ENCODE data around the gene DNAH12.

The DNAH12 gene

DNA sequence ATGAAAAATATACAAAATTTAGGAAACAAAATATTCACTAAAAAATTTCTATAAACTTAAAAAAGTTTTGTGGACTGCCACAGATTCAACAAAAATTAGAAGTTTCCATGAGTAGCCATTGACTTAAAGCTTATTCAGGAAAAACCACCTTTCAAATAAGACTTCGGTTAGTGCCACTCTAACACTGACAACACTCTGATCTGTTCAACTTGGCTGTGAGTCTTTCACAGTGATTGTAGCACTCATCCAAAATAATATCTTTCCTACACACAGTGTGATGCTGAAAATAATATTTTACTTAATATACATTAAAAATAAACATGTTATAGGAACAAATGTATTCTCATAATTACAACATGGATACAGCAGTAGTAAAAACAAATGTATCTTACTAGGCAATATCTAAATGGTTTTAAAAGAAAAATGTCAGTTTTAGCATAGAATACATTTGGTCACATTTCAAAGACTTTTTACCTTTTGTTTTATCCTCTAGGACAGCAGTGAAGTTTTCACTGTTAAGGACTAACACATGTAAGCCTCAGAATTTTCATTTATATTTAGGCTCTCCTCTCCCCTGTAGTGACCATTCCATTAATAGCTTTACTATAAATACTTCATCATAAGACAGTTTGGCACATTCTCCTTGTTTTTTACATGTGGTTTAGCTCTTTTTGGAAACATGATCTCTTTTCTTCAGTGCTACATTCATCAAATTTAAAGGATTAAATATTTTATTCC lies 251.8 kb downstream of the DNAH12 start, which contains the start of gene ASB14:
ASB14 (minus strand) TSS at position 527 of the 738 bp plus-strand sequence. CDS start 652 bp downstream, outside the sequence.
- Histone ChIP-seq H3K4me1 (ENCODE audit: insufficient read depth, low read length, poor library complexity, severe bottlenecking) (no peaks in the 10 kb centered on the region), H3F3A (ENCODE audit: low read depth) (no peaks in the 10 kb centered on the region), H3K9me3 (ENCODE audit: insufficient read depth, low read depth, low read length) (no peaks in the 10 kb centered on the region), H3K27me3 (ENCODE audit: insufficient read depth, low read length, poor library complexity, severe bottlenecking) (no peaks in the 10 kb centered on the region), H3K9ac (ENCODE audit: low read depth, low read length, poor library complexity, severe bottlenecking) (no peak within 1 kb of the TSS), H2AFZ (ENCODE audit: low read length) (no peak within 1 kb of the TSS), H4K20me1 (ENCODE audit: insufficient read depth, low read length, poor library complexity, severe bottlenecking) (no peaks in the 10 kb centered on the region), H3K4me3 (ENCODE audit: low read length, poor library complexity, severe bottlenecking) (no peak within 1 kb of the TSS), H3K36me3 (ENCODE audit: insufficient read depth, low read length) (no peaks in the 10 kb centered on the region), H3K4me2 (ENCODE audit: low read depth, low read length, poor library complexity, severe bottlenecking) (no peak within 1 kb of the TSS), H3K79me2 (ENCODE audit: insufficient read depth, low read length) (no peaks in the 10 kb centered on the region), H3K9me2 (replicated peaks; ENCODE audit: low read depth, low read length) (no peaks in the 10 kb centered on the region)
- TF ChIP-seq, protein P1, sequence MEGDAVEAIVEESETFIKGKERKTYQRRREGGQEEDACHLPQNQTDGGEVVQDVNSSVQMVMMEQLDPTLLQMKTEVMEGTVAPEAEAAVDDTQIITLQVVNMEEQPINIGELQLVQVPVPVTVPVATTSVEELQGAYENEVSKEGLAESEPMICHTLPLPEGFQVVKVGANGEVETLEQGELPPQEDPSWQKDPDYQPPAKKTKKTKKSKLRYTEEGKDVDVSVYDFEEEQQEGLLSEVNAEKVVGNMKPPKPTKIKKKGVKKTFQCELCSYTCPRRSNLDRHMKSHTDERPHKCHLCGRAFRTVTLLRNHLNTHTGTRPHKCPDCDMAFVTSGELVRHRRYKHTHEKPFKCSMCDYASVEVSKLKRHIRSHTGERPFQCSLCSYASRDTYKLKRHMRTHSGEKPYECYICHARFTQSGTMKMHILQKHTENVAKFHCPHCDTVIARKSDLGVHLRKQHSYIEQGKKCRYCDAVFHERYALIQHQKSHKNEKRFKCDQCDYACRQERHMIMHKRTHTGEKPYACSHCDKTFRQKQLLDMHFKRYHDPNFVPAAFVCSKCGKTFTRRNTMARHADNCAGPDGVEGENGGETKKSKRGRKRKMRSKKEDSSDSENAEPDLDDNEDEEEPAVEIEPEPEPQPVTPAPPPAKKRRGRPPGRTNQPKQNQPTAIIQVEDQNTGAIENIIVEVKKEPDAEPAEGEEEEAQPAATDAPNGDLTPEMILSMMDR (conservative IDR thresholded peaks at IDR 0.05; ENCODE audit: low read length): no peak
- no peak for TF ChIP-seq EZH2phosphoT487 (IDR thresholded peaks at IDR 0.05; ENCODE audit: borderline replicate concordance)

DNA sequence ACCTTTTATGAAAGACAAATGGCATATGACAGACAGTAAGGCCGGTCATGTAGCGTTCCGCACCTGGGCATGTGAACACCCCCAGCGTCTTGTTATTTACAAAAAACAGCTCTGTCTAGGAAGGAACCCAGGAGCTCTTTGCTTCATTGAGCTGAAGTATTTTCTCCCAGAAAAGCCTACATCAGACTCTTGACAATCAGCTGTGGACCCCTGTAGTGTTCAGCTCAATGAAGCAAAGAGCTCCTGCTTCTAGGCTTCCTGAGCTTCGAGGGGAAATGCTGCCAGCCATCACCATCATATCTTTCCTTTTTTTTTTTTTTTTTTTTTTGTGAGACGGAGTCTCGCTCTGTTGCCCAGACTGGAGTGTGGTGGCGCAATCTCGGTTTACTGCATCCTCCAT lies 255.7 kb downstream of the DNAH12 start:
- no peak overlapping the region for H3K4me2 ChIP-seq (ENCODE audit: low read depth, low read length, poor library complexity, severe bottlenecking)
- TF ChIP-seq EZH2phosphoT487 (IDR thresholded peaks at IDR 0.05; ENCODE audit: borderline replicate concordance): no peak
- TF ChIP-seq, protein P1 (conservative IDR thresholded peaks at IDR 0.05; ENCODE audit: low read length): no peak
- H3K9ac ChIP-seq (ENCODE audit: low read depth, low read length, poor library complexity, severe bottlenecking): no peak overlapping the region

DNA sequence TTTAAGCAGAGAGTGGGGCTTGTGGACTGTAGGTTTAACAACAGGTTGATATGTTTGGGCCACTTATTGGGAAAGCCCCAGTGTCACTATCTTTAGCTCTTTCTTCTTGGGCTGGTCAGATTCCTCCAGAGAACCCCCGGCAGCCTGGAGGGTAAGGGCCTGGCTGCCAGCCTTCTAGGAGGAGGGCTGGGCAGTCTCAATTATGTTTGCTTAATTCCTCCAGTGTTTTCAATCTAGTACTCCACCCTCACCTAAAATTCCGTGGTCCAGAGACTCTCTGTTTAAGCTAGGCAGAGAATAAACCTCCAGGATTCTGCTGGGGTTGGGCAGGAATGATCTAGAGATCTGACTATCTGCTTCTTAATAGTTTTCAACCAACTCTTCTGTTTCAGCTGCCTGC lies 256.9 kb downstream of the DNAH12 start:
- H3K4me1 ChIP-seq (ENCODE audit: insufficient read depth, low read length, poor library complexity, severe bottlenecking): peaks cover 6% of the 10 kb centered on the region
- no peak overlapping the region for H3K9ac ChIP-seq (ENCODE audit: low read depth, low read length, poor library complexity, severe bottlenecking)
- no peak overlapping the region for H2AFZ ChIP-seq (ENCODE audit: low read length)
- no peak overlapping the region for H3K4me3 ChIP-seq (ENCODE audit: low read length, poor library complexity, severe bottlenecking)
- no peaks in the 10 kb centered on the region for H4K20me1 ChIP-seq (ENCODE audit: insufficient read depth, low read length, poor library complexity, severe bottlenecking)
- no peaks in the 10 kb centered on the region for H3K79me2 ChIP-seq (ENCODE audit: insufficient read depth, low read length)
- H3F3A ChIP-seq (ENCODE audit: low read depth): no peaks in the 10 kb centered on the region
- TF ChIP-seq, protein P1 (conservative IDR thresholded peaks at IDR 0.05; ENCODE audit: low read length): no peak
- no peak for TF ChIP-seq EZH2phosphoT487 (IDR thresholded peaks at IDR 0.05; ENCODE audit: borderline replicate concordance)
- no peak overlapping the region for H3K4me2 ChIP-seq (ENCODE audit: low read depth, low read length, poor library complexity, severe bottlenecking)
- H3K27me3 ChIP-seq (ENCODE audit: insufficient read depth, low read length, poor library complexity, severe bottlenecking): no peaks in the 10 kb centered on the region
- H3K36me3 ChIP-seq (ENCODE audit: insufficient read depth, low read length): no peaks in the 10 kb centered on the region
- no peaks in the 10 kb centered on the region for H3K9me2 ChIP-seq (replicated peaks; ENCODE audit: low read depth, low read length)
- H3K9me3 ChIP-seq (ENCODE audit: insufficient read depth, low read depth, low read length): peaks cover 7% of the 10 kb centered on the region; the same call in 1 of the 2 replicates

More for the DNA sequence above, 255.7 kb downstream of the DNAH12 start:
- Histone ChIP-seq H3K36me3 (ENCODE audit: insufficient read depth, low read length) (no peaks in the 10 kb centered on the region), H3K4me1 (ENCODE audit: insufficient read depth, low read length, poor library complexity, severe bottlenecking) (no peaks in the 10 kb centered on the region), H3F3A (ENCODE audit: low read depth) (no peaks in the 10 kb centered on the region), H3K79me2 (ENCODE audit: insufficient read depth, low read length) (no peaks in the 10 kb centered on the region), H4K20me1 (ENCODE audit: insufficient read depth, low read length, poor library complexity, severe bottlenecking) (no peaks in the 10 kb centered on the region), H3K9me3 (ENCODE audit: insufficient read depth, low read depth, low read length) (peaks cover 7% of the 10 kb centered on the region; the same call in 1 of the 2 replicates), H2AFZ (ENCODE audit: low read length) (no peak overlapping the region), H3K27me3 (ENCODE audit: insufficient read depth, low read length, poor library complexity, severe bottlenecking) (no peaks in the 10 kb centered on the region), H3K9me2 (replicated peaks; ENCODE audit: low read depth, low read length) (no peaks in the 10 kb centered on the region), H3K4me3 (ENCODE audit: low read length, poor library complexity, severe bottlenecking) (no peak overlapping the region)
